Keratinocyte (primary cell): ENCODE data around the gene MOCS1.

Experiments
- CTCF ChIP-seq, 3 experiments: IDR thresholded peaks in 1 of 3; conservative IDR thresholded peaks in 1 of 3; optimal IDR thresholded peaks in 1 of 3; 2 replicates in 2 of 3; 3 replicates in 1 of 3; pipeline versions ENCODE3 to v1.5.1; 2011; ENCODE audit warnings: low read length in 3 of 3, mild to moderate bottlenecking in 3 of 3, moderate library complexity in 2 of 3, control low read depth in 1 of 3, inconsistent platforms in 1 of 3; ENCODE audit not compliant: insufficient read depth in 2 of 3; ENCODE audit errors: extremely low read depth in 1 of 3
- EZH2 ChIP-seq: IDR thresholded peaks from one replicate; pipeline ENCODE4 v1.6.1; 2012; ENCODE audit warnings: inconsistent platforms, mild to moderate bottlenecking, low read length, moderate library complexity

- TF ChIP-seq EZH2 (no peak), CTCF (optimal IDR thresholded peaks at IDR 0.05 in 1 of 3, IDR thresholded peaks at IDR 0.05 in 1 of 3, conservative IDR thresholded peaks at IDR 0.05 in 1 of 3; ENCODE audit: extremely low read depth in 1 of 3, insufficient read depth in 2 of 3, low read length in 3 of 3) (no peak)
Measured at GRCh38 chr6:39978240-39978639, 44.0 kb upstream of the MOCS1 start.
